T-helper 1 cell (primary cell): Measurements from ENCODE around the gene PA2G4.
"Not testable (repeated sequence)": the region's sequence is repeated elsewhere in the genome, so short reads cannot be mapped to it uniquely, and the experiment has no call there.

Source experiments
- DNase-seq, 5 donors: peaks; one replicate each; pipeline ENCODE4 v3.0.0-alpha.2; 2012 to 2020
- total RNA-seq, 4 donors: gene quantifications; one replicate each; lab custom pipeline; 2026; lab: John Stamatoyannopoulos, UW

PA2G4 gene
- 41.7 to 58.1 (median 44.8) reads per million in 4 donors for total RNA-seq

DNA sequence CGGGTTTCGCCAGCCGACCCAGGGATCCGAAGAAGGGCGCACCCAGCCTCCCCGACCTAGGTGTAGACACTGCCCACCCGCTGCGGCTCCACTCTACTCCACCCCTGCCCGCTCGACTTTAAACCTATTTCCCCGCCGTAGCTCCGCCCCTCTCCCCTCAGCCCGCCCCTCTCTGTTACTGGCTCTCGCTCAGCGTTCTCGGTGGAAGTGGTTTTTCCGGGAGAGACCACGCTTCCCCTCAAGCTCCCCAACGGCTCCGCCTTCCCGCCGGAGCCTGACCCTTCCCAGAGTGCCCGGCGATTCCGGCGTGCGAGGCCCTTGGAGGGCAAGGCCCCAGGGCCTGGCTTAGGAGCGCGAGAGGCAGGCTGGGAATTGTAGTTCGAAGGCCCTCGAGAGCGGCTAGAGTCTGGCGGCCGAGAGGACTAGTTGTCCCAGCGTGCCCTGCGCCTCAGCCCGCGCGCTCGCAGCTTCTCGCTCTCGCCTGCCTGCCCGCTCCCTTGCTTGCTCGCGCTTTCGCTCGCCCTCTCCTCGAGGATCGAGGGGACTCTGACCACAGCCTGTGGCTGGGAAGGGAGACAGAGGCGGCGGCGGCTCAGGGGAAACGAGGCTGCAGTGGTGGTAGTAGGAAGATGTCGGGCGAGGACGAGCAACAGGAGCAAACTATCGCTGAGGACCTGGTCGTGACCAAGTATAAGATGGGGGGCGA lies at the start of gene PA2G4:
Gene PA2G4 (plus strand): TSS at position 451 of the 706 bp plus-strand sequence. CDS start 179 bp downstream, at position 630.
- DNase-seq, result peak; percentile 89 to 100 (median 91)

- DNase-seq, result not testable (repeated sequence)
Measured at GRCh38 chr12:56059964-56060363, 44.4 kb upstream of the PA2G4 start.

- DNase-seq, result no peak
Measured at GRCh38 chr12:56061982-56062381, 42.4 kb upstream of the PA2G4 start.

GRCh38 chr12:56062996-56063395 lies 41.4 kb upstream of the PA2G4 start:
- no peak for DNase-seq

DNA sequence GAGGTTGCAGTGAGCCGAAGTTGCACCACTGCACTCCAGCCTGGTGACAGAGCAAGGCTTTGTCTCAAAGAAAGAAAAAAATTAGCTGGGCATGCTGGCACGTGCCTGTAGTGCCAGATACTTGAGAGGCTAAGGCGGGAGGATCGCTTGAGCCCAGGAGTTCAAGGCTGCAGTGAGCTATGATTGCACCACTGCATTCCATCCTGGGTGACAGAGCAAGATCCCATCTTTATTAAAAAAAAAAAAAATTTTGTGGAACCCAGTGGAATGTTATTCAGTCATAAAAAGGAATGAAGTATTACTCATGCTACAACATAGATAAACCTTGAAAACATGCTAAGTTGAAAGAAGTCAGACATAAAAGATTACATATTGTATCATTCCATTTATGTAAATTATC lies 32.7 kb upstream of the PA2G4 start:
- no peak for DNase-seq

- DNase-seq, result no peak
Measured at GRCh38 chr12:56074396-56074795, 30.0 kb upstream of the PA2G4 start.

DNA sequence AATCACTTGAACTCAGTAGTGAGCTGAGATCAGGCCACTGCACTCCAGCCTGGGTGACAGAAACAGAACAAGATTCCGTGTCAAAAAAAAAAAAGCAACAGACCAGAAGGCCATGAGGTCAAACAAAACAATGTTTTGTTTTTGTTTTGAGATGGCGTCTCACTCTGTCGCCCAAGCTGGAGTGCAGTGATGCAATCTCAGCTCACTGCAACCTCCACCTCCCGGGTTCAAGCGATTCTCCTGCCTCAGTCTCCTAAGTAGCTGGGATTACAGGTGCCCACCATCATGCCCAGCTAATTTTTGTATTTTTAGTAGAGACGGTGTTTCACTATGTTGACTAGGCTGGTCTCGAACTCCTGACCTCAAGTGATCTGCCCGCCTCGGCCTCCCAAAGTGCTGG lies 26.4 kb upstream of the PA2G4 start:
- DNase-seq, result not testable (repeated sequence)

DNA sequence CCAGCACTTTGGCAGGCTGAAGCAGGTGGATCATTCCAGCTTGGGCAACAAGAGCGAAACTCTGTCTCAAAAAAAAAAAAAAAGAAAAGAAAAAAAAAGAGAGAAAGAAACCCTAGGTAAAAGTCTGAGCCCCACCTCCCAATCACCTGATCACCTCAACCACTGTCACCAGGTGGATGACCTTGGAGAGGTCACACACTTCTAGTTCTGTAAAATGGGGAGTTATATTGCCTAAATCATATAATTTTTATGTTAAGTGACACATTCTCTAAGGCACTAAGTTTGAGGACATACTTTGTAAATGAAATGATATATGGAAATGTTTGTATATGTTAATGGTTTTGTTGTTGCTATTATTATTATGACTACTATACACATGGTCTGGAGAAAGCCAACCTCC lies 25.9 kb upstream of the PA2G4 start:
- no peak for DNase-seq

DNA sequence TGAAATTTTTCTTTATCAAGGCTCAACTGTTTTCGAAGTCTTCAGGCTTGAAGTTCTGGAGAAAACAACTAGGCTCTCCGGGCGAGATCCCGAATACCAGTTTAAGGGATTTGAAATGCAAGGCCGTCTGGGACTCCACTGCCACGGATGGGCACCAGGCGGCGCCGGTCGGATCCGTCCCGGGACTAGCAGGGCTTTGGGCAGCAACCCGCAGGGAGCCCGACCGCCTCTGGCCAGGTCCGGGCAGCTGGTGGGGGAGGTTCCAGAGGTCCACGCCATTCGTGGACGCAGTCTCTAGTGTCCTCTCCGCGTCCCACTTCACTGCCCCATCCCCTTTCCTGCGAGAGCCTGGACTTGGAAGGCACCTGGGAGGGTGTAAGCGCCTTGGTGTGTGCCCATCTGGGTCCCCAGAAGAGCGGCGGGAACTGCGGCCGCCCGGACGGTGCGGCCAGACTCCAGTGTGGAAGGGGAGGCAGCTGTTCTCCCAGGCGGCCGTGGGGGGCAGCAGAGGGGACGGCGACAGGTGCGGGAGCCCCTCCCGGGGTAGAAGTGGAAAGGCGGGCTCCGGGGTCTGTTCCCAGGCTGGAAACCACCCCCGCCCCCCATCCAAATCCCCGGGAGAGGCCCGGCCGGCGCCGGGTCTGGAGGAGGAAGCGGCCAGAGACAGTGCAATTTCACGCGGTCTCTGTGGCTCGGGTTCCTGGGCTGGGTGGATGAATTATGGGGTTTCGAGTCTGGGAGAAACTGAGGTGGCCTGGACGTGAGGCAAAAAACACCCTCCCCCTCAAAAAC lies 25.2 kb upstream of the PA2G4 start:
- DNase-seq, result peak; percentile 27 to 46 (median 35)

- DNase-seq, result peak; percentile 24 to 61 (median 49)
Measured at GRCh38 chr12:56079723-56080555, 24.4 kb upstream of the PA2G4 start, which contains the start of gene ERBB3. Gene ERBB3, plus strand, starts transcription at chr12:56080165. Its CDS starts 136 bp downstream, at chr12:56080301.

DNA sequence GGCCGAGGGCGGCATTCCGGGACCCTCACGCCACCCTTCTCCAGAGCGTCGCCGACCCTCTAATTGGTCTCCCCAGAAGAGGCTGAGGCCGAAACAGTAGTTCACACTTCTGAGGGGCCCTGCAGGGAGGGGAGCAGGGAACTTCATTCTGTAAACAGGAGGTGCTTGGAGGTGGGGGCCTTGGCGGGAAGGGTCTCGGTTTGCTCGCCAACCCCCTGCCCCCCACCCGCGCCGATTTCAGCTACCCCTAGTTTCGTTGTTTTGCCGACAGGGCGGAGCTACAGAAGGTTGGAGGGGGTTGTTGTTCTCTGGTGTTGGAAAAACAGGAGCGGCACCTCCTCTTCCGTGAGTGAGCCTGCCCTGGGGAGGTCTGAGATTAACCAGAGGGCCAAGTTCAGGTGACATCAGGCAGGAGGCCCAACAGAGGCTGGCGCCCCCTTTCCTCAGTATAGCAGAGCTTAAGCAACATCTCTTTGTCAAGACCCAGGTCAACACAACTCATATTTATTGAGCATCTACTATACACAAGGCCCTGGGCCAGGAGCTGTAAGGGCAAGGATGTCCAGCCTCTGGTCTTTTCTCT lies 23.7 kb upstream of the PA2G4 start:
- DNase-seq, result no peak

DNA sequence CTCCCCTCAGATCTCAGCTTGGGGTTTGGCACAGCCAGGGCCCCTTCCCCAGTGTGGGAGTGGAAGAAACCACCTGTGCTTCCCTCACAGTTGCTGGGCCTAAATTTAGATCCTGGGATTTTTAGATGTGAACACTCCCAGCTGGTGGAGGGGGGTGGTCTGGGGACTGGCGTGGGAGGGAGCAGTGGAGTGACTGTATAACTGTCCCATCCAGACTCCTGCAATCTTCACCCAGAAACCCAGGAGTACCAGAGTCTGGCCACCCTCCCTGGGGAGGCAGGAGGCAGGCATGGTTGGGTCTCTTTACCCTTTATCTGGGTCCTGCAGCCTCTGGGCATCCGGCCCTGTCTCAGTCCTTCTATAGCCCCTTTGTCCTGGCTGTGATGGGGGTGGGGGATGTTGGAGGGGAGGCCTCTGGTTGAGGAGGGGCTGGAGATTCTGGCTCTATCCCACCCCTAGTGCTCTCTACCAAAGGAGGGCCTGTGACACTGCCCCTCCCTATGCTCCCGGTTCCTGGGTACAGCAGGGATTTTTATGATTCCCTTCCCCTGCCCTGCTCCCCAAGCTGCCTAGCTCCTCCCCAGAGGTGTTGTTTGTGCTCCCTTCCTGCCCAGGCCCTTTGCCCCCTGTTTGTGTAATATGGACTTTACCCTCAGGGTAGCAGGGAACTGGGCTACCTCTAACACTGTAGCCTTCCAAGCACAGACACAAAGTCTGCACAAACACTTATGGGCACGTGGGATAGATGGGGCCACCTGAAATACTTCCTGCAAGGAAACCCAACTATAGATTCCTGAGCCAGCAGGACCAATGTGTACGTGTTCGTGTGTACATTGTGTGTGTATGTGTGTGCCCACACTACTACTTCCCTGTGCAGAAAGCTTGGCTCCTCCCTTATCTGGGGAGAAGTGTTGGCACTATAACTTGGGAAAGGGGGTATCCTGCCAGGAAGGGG lies 22.7 kb upstream of the PA2G4 start:
- DNase-seq, result no peak

DNA sequence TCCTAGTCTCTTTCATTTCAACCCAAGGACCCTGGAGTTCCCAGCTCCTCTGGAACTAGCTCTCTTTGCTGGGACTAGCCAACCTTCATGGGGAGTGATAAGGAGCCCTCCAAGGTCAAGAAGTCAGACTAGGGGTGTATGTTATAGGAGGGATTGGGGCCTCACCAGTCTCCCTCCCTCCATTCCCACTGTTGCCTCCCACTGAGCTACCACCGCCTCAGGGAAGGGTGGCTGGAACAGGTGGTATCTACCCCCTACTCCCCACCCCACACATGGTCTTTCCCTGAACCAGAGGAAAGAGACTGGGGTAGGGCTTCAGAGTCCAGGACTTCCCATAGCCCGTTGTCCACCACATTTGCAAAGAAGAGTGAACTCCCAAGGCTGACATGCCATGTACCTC lies 22.0 kb upstream of the PA2G4 start:
- no peak for DNase-seq

- no peak for DNase-seq
Measured at GRCh38 chr12:56082967-56083366, 21.4 kb upstream of the PA2G4 start.

- DNase-seq, result peak in 1 of 5 donors; percentile 39
Measured at GRCh38 chr12:56084958-56085543, 19.3 kb upstream of the PA2G4 start.

DNA sequence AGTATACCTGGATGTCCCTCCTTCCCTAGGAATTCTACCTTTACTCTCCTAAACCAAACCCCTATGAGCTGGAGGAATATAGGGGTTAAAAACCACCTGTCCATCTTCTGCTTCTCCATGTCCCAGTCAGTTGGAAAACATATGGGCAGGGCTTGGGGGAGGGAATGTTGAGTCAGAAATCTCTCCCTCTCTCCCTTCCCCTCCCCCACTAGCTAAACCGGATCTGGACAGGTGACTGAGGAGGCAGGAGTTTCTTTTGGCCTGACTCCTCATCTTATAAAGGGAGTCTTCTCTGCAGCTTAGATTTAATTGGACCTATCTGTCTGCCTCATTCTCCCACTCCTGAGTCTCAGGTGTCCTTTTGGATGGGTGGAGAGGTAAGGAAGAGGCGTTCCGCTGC lies 18.3 kb upstream of the PA2G4 start:
- no peak for DNase-seq

GRCh38 chr12:56086608-56087007 lies 17.8 kb upstream of the PA2G4 start:
- DNase-seq, result no peak

GRCh38 chr12:56087220-56087619 lies 17.1 kb upstream of the PA2G4 start:
- DNase-seq, result no peak

- DNase-seq, result no peak
Measured at GRCh38 chr12:56097738-56098137, 6.6 kb upstream of the PA2G4 start.

- DNase-seq, result no peak
Measured at GRCh38 chr12:56098592-56098991, 5.8 kb upstream of the PA2G4 start.

- DNase-seq, result no peak
Measured at GRCh38 chr12:56099787-56100186, 4.6 kb upstream of the PA2G4 start.
